Esophagus squamous epithelium (tissue), 4 donors: ENCODE measurements around the gene NOP10.

Experiments
- CTCF ChIP-seq, 6 experiments: fragments of 450-650 bp in 4 of 6; fragments of 200-600 bp in 2 of 6; sonication (generic) in 2 of 6; IDR thresholded peaks; one replicate each; pipeline ENCODE4 v1.5.1; 2016 to 2019; ENCODE audit warnings: antibody characterized with exemption in 6 of 6, mild to moderate bottlenecking in 4 of 6, moderate library complexity in 4 of 6
- POLR2A ChIP-seq, 4 donors: fragments of 450-650 bp; IDR thresholded peaks; one replicate each; pipeline ENCODE4 v1.6.1; 2017; ENCODE audit warnings: antibody characterized with exemption in 4 of 4, mild to moderate bottlenecking in 4 of 4, moderate library complexity in 3 of 4

- TF ChIP-seq CTCF (IDR thresholded peaks at IDR 0.05) (no peak), POLR2A (IDR thresholded peaks at IDR 0.05) (no peak)
These were observed 7.5 kb downstream of the NOP10 start for GRCh38 chr15:34335176-34336032.
